Mammary epithelial cell (primary cell): ENCODE measurements around the gene NUDT4B.
"Not testable (repeated sequence)": the region's sequence is repeated elsewhere in the genome, so short reads cannot be mapped to it uniquely, and the experiment has no call there.

Source experiments
- EZH2 ChIP-seq: IDR thresholded peaks from 2 replicates; pipeline ENCODE4 v1.6.1; 2012; ENCODE audit warnings: low read length, inconsistent platforms, borderline replicate concordance
- TF ChIP-seq, protein P1 (sequence below), 2 donors: IDR thresholded peaks in 1 of 2; conservative IDR thresholded peaks in 1 of 2; 2 replicates each; pipeline ENCODE4 v1.5.1; 2011 to 2012; ENCODE audit warnings: inconsistent platforms in 2 of 2, low read length in 2 of 2, mild to moderate bottlenecking in 2 of 2, control low read depth in 1 of 2, low read depth in 1 of 2; ENCODE audit not compliant: insufficient read depth in 1 of 2; ENCODE audit errors: extremely low read depth in 1 of 2

DNA sequence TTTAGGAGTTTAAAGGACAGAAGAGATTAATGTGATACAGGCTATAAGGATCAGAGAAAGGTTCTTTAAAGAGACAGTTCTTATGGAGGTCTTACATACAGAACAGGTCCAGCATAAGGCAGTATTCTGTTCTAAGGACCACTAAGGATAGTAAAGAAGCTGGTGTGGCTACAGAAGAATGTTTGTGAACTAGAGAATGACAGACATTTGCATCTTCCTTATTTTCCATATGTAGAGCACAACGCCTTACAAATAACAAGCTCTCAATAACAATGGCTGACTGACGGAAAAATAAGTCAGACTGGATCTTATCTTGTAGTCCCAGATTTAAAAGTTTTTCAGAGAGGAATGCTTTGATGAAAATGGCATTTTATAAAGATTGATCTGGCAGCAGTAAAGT is 26.7 kb downstream of the NUDT4B start:
- TF ChIP-seq, protein P1, sequence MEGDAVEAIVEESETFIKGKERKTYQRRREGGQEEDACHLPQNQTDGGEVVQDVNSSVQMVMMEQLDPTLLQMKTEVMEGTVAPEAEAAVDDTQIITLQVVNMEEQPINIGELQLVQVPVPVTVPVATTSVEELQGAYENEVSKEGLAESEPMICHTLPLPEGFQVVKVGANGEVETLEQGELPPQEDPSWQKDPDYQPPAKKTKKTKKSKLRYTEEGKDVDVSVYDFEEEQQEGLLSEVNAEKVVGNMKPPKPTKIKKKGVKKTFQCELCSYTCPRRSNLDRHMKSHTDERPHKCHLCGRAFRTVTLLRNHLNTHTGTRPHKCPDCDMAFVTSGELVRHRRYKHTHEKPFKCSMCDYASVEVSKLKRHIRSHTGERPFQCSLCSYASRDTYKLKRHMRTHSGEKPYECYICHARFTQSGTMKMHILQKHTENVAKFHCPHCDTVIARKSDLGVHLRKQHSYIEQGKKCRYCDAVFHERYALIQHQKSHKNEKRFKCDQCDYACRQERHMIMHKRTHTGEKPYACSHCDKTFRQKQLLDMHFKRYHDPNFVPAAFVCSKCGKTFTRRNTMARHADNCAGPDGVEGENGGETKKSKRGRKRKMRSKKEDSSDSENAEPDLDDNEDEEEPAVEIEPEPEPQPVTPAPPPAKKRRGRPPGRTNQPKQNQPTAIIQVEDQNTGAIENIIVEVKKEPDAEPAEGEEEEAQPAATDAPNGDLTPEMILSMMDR (conservative IDR thresholded peaks at IDR 0.05 in 1 of 2, IDR thresholded peaks at IDR 0.05 in 1 of 2; ENCODE audit: extremely low read depth in 1 of 2, insufficient read depth in 1 of 2, low read depth in 1 of 2, low read length in 2 of 2): not testable (repeated sequence)
- TF ChIP-seq EZH2: not testable (repeated sequence)
